Loucy (cell line): ENCODE results near the gene GRID1.

ENCODE experiments used
- H2AFZ ChIP-seq: fragments of 200-600 bp; sonication (generic); 2 replicates; pipeline ENCODE4 v1.6.0; 2016; ENCODE audit warnings: antibody characterized with exemption, mild to moderate bottlenecking, low read length, moderate library complexity
- H3F3A ChIP-seq: fragments of 200-600 bp; 2 replicates; pipeline ENCODE4 v1.6.0; 2016; ENCODE audit warnings: antibody characterized with exemption, low read depth, mild to moderate bottlenecking
- H3K27me3 ChIP-seq: fragments of 200-600 bp; sonication (generic); 2 replicates; pipeline ENCODE4 v1.6.1; 2014; ENCODE audit warnings: low read length, mild to moderate bottlenecking; ENCODE audit not compliant: insufficient read depth, poor library complexity, severe bottlenecking
- H3K36me3 ChIP-seq: fragments of 200-600 bp; sonication (generic); 2 replicates; pipeline ENCODE4 v1.6.1; 2016; ENCODE audit warnings: low read length; ENCODE audit not compliant: insufficient read depth
- H3K4me1 ChIP-seq: fragments of 200-600 bp; sonication (generic); 2 replicates; pipeline ENCODE4 v1.5.1; 2014; ENCODE audit warnings: low read length, mild to moderate bottlenecking; ENCODE audit not compliant: insufficient read depth, poor library complexity, severe bottlenecking
- H3K4me2 ChIP-seq: fragments of 200-600 bp; sonication (generic); 2 replicates; pipeline ENCODE4 v1.6.0; 2014; ENCODE audit warnings: antibody characterized with exemption, low read length, low read depth, mild to moderate bottlenecking; ENCODE audit not compliant: poor library complexity, severe bottlenecking
- H3K4me3 ChIP-seq: fragments of 200-600 bp; sonication (generic); 2 replicates; pipeline ENCODE4 v1.5.1; 2014; ENCODE audit warnings: low read length, mild to moderate bottlenecking, mixed read lengths; ENCODE audit not compliant: poor library complexity, severe bottlenecking
- H3K79me2 ChIP-seq: fragments of 200-600 bp; sonication (generic); 2 replicates; pipeline ENCODE4 v1.6.1; 2014; ENCODE audit warnings: low read length; ENCODE audit not compliant: insufficient read depth
- H3K9ac ChIP-seq: fragments of 200-600 bp; sonication (generic); 2 replicates; pipeline ENCODE4 v1.6.0; 2014; ENCODE audit warnings: mild to moderate bottlenecking, low read depth, low read length, moderate library complexity; ENCODE audit not compliant: poor library complexity, severe bottlenecking
- H3K9me2 ChIP-seq: fragments of 200-600 bp; sonication (generic); replicated peaks from 2 replicates; pipeline ENCODE4 v1.6.1; 2016; ENCODE audit warnings: low read depth, low read length, mixed read lengths
- H3K9me3 ChIP-seq: fragments of 200-600 bp; sonication (generic); 2 replicates; pipeline ENCODE4 v1.6.1; 2014; ENCODE audit warnings: mild to moderate bottlenecking, antibody characterized with exemption, low read length, low read depth; ENCODE audit not compliant: insufficient read depth
- H4K20me1 ChIP-seq: fragments of 200-600 bp; sonication (generic); 2 replicates; pipeline ENCODE4 v1.6.0; 2014; ENCODE audit warnings: antibody characterized with exemption, low read length, mild to moderate bottlenecking; ENCODE audit not compliant: insufficient read depth, poor library complexity, severe bottlenecking
- EZH2phosphoT487 ChIP-seq: fragments of 200-600 bp; IDR thresholded peaks from 2 replicates; pipeline ENCODE4 v1.6.1; 2018; ENCODE audit warnings: antibody characterized with exemption, mild to moderate bottlenecking, moderate library complexity, borderline replicate concordance
- TF ChIP-seq, protein P1 (sequence below): fragments of 200-600 bp; sonication (generic); conservative IDR thresholded peaks from 2 replicates; pipeline ENCODE4 v1.5.1; 2014; ENCODE audit warnings: mild to moderate bottlenecking, antibody characterized with exemption, low read length

GRID1 gene

DNA sequence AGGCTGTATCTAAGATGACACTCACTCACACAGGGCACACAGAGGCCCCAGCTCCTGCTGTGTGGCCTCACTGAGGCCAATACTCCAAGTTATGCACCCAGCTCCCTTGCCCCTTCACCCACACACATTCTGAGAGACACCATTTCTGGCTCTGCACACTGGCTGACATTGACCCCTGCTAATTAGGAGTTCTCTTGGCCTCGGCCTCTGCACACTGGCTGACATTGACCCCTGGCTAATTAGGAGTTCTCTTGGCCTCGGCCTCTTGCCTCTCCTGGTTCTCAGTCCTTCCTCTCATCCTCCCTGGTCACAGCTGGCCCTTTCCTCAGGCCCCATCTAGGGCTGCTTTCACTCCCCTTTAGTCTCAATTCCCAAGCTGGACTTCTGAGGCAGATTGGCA is 97.3 kb downstream of the GRID1 start:
- H3K79me2 ChIP-seq, result no peaks in the 10 kb centered on the region
- no peaks in the 10 kb centered on the region for H3K4me1 ChIP-seq
- H4K20me1 ChIP-seq, result no peaks in the 10 kb centered on the region
- H3F3A ChIP-seq, result no peaks in the 10 kb centered on the region
- H3K4me2 ChIP-seq, result no peak overlapping the region
- no peaks in the 10 kb centered on the region for H3K9me2 ChIP-seq
- H3K9ac ChIP-seq, result no peak overlapping the region
- no peak overlapping the region for H2AFZ ChIP-seq
- TF ChIP-seq EZH2phosphoT487, result no peak
- TF ChIP-seq, protein P1, sequence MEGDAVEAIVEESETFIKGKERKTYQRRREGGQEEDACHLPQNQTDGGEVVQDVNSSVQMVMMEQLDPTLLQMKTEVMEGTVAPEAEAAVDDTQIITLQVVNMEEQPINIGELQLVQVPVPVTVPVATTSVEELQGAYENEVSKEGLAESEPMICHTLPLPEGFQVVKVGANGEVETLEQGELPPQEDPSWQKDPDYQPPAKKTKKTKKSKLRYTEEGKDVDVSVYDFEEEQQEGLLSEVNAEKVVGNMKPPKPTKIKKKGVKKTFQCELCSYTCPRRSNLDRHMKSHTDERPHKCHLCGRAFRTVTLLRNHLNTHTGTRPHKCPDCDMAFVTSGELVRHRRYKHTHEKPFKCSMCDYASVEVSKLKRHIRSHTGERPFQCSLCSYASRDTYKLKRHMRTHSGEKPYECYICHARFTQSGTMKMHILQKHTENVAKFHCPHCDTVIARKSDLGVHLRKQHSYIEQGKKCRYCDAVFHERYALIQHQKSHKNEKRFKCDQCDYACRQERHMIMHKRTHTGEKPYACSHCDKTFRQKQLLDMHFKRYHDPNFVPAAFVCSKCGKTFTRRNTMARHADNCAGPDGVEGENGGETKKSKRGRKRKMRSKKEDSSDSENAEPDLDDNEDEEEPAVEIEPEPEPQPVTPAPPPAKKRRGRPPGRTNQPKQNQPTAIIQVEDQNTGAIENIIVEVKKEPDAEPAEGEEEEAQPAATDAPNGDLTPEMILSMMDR, result no peak
- no peaks in the 10 kb centered on the region for H3K27me3 ChIP-seq
- H3K4me3 ChIP-seq, result no peak overlapping the region
- H3K36me3 ChIP-seq, result no peaks in the 10 kb centered on the region
- H3K9me3 ChIP-seq, result no peaks in the 10 kb centered on the region

DNA sequence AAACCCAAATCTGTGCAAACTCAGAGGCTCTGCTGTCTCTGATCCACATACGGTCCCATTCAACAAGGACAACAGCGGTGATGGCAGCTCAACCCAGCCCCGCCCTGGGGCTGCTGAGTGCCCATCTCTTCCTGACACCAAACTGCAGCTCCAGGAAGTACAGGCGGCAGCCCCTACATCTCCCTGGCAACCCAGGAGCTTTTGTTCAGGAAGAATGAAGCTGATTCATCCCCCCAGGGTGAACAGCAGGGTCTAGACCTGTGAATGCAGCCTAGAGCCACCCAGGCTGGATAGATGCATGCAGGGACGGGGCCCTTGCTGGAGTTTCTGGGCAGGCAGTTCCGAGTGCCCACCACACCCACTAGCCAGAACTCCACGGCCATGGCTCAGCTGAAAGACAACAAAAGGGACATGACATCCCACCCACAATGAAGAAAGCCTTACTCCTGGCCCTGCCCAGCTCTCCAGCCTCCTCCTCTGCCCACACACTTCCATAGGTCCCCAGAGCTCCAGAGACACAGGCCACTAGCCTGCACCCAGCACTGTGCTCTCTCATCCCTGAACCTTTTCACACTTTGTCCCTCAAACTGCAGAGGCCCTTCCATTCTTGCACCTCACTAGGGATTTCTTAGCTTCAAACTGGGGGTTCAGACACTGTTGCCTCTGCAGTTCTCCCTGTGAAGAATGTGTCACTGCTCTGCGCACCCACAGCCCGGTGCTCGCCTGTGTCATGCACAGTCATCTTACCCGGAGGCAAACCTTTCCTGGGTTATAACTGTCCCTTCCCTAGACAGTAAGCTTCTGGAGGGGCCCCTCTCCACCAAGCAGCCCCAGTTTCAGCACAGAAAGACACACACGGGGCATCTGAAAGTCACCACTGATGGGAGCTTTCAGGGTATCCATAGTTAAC is 99.1 kb downstream of the GRID1 start:
- H2AFZ ChIP-seq, result no peak overlapping the region
- no peaks in the 10 kb centered on the region for H3K79me2 ChIP-seq
- no peaks in the 10 kb centered on the region for H4K20me1 ChIP-seq
- no peak overlapping the region for H3K9ac ChIP-seq
- no peaks in the 10 kb centered on the region for H3K4me1 ChIP-seq
- H3K9me2 ChIP-seq, result no peaks in the 10 kb centered on the region
- H3K9me3 ChIP-seq, result no peaks in the 10 kb centered on the region
- H3K36me3 ChIP-seq, result no peaks in the 10 kb centered on the region
- TF ChIP-seq, protein P1, result no peak
- TF ChIP-seq EZH2phosphoT487, result no peak
- no peaks in the 10 kb centered on the region for H3F3A ChIP-seq
- H3K27me3 ChIP-seq, result no peaks in the 10 kb centered on the region
- H3K4me2 ChIP-seq, result no peak overlapping the region
- no peak overlapping the region for H3K4me3 ChIP-seq

DNA sequence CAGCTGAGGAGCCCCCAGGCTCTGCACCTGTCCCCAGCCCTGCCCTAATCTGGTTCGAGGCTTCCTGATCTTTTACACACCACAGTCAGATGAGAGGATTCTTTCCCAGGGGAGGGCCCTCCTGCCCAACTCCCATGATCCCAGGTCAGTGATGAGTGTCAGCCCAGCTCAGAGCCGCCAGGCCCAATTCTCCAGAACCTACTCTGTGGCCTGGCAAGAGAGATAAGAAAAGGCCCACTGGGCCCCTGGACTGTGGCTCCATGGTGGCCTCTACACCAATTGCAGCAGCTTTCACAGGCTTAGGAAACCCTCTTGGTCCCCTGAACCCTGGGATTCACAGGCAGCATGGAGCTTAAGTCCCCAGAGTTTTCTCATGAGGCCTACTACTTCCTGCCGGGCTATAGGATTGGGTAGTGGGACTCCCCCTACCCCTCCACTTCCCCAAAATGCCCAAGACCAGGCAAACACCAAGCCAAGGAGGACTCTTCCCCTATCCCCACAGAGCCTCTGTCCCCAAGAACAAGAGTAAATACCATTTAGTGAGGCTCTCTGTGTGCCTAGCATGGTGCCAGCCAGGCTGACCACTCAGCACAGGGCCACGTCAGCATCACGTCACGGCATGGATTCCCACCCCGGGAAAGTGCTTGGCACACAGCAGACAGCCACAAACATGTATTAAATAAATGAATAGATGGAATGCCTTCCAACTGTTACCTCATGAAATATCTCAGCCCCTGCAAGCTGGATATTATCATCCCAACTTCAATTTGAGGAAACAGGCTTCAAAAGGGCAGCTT is 100.0 kb downstream of the GRID1 start:
- Histone ChIP-seq H3K27me3 (no peaks in the 10 kb centered on the region), H3K79me2 (no peaks in the 10 kb centered on the region), H3K4me1 (no peaks in the 10 kb centered on the region), H3K9ac (no peak overlapping the region), H3K9me2 (no peaks in the 10 kb centered on the region), H3F3A (no peaks in the 10 kb centered on the region), H3K4me2 (no peak overlapping the region), H4K20me1 (no peaks in the 10 kb centered on the region), H2AFZ (no peak overlapping the region), H3K9me3 (no peaks in the 10 kb centered on the region), H3K4me3 (no peak overlapping the region), H3K36me3 (no peaks in the 10 kb centered on the region)
- TF ChIP-seq, protein P1, result no peak
- no peak for TF ChIP-seq EZH2phosphoT487
